Measurements from ENCODE around the gene MANSC1.

- TF ChIP-seq CTCF (IDR thresholded peaks at IDR 0.05), result no peak
- TF ChIP-seq EZH2 (IDR thresholded peaks at IDR 0.05; ENCODE audit: borderline replicate concordance, insufficient read depth, low read depth, low read length, poor library complexity, severe bottlenecking), result no peak
Measured at GRCh38 chr12:12282761-12283425, 67.1 kb downstream of the MANSC1 start.

Measured in B cell (primary cell).